ENCODE measurements around the gene DCAKD.

DNA sequence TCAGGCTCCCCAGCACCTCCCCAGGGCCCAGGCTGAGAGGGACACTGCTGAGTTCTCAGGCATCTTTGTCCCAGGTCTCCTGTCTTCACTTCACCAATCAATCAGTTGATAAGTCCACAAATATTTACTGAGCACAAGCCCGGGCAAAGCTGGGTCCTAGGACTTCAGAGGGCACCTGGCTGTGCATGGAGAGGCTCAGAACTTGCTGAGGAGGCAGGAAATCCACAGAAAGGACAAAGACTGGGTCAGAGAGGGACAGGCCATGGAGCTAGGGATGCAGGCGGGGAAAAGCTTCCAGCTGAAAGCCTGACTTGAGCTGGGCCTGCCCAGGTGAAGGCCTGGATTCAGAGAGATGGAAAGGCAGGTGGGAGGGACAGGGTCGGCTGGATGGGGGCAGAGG is 50.1 kb downstream of the DCAKD start:
- TF ChIP-seq CTCF (IDR thresholded peaks at IDR 0.05) (no peak), POLR2A (IDR thresholded peaks at IDR 0.05) (no peak)

Data from uterus (tissue), 2 donors.